Stimulated activated CD4-positive, alpha-beta T cell treated with anti-CD3 and anti-CD28 coated beads, TNF-alpha, amount 100 ng/mL, for 4 hours (primary cell): ENCODE measurements around the gene MED12L.
"Not testable (repeated sequence)": the region's sequence is repeated elsewhere in the genome, so short reads cannot be mapped to it uniquely, and the experiment has no call there.

Experiments used
- DNase-seq, 3 experiments: peaks; one replicate each; pipeline ENCODE4 v3.0.0-alpha.2; 2020; ENCODE audit warnings: low read depth in 3 of 3

MED12L gene

GRCh38 chr3:151372063-151372820 is 286.8 kb downstream of the MED12L start:
- DNase-seq: no peak

GRCh38 chr3:151377768-151378385 is 292.4 kb downstream of the MED12L start:
- DNase-seq: no peak

- DNase-seq: no peak
Measured at GRCh38 chr3:151379083-151379734, 293.7 kb downstream of the MED12L start.

GRCh38 chr3:151382671-151383070 is 297.2 kb downstream of the MED12L start:
- DNase-seq: no peak

- no peak for DNase-seq
Measured at GRCh38 chr3:151383111-151383510, 297.6 kb downstream of the MED12L start.

GRCh38 chr3:151383956-151384355 is 298.5 kb downstream of the MED12L start:
- DNase-seq: no peak

GRCh38 chr3:151384741-151385174 is 299.3 kb downstream of the MED12L start, which contains the start of gene P2RY12:
TSS of gene P2RY12 (minus strand) at chr3:151384753. CDS start at chr3:151338845, 45,908 bp downstream.
- DNase-seq: no peak

GRCh38 chr3:151386056-151386455 is 300.6 kb downstream of the MED12L start:
- DNase-seq: no peak

GRCh38 chr3:151387432-151387831 is 302.0 kb downstream of the MED12L start:
- no peak for DNase-seq

- no peak for DNase-seq
Measured at GRCh38 chr3:151387842-151388241, 302.4 kb downstream of the MED12L start.

GRCh38 chr3:151391720-151392119 is 306.3 kb downstream of the MED12L start:
- DNase-seq: no peak

- not testable (repeated sequence) for DNase-seq
Measured at GRCh38 chr3:151392191-151392590, 306.7 kb downstream of the MED12L start.

- no peak for DNase-seq
Measured at GRCh38 chr3:151393146-151393830, 307.8 kb downstream of the MED12L start.

- DNase-seq: no peak
Measured at GRCh38 chr3:151393941-151394340, 308.5 kb downstream of the MED12L start.

GRCh38 chr3:151394611-151395010 is 309.1 kb downstream of the MED12L start:
- DNase-seq: no peak

- DNase-seq: no peak
Measured at GRCh38 chr3:151395806-151396205, 310.3 kb downstream of the MED12L start.

- DNase-seq: no peak
Measured at GRCh38 chr3:151398895-151399294, 313.4 kb downstream of the MED12L start.

GRCh38 chr3:151400341-151400740 is 314.9 kb downstream of the MED12L start:
- DNase-seq: no peak

- DNase-seq: no peak
Measured at GRCh38 chr3:151402349-151402748, 316.9 kb downstream of the MED12L start.

- DNase-seq: no peak
Measured at GRCh38 chr3:151403246-151403645, 317.8 kb downstream of the MED12L start.

GRCh38 chr3:151404316-151404715 is 318.9 kb downstream of the MED12L start:
- DNase-seq: no peak

GRCh38 chr3:151407928-151408327 is 322.5 kb downstream of the MED12L start:
- no peak for DNase-seq
